Subcutaneous abdominal adipose tissue (tissue), 5 donors: ENCODE data around the gene ZNF439.
A peak's percentile ranks its signal among the peaks of the same experiment; 100 is the strongest.
"Not testable (repeated sequence)": the region's sequence is repeated elsewhere in the genome, so short reads cannot be mapped to it uniquely, and the experiment has no call there.

Experiments
- H3K27ac ChIP-seq: one replicate; pipeline ENCODE4 v1.7.0; 2013; ENCODE audit warnings: low read depth, mild to moderate bottlenecking, inconsistent platforms, low read length, moderate library complexity
- H3K27me3 ChIP-seq, 5 donors: one replicate each; pipeline ENCODE4 v1.7.0; 2013; ENCODE audit warnings: low read length in 5 of 5, inconsistent platforms in 1 of 5; ENCODE audit not compliant: control insufficient read depth in 5 of 5, insufficient read depth in 4 of 5
- H3K36me3 ChIP-seq, 5 donors: one replicate each; pipeline ENCODE4 v1.7.0; 2013; ENCODE audit warnings: low read length in 5 of 5; ENCODE audit not compliant: control insufficient read depth in 5 of 5, insufficient read depth in 5 of 5
- H3K4me1 ChIP-seq, 5 donors: one replicate each; pipeline ENCODE4 v1.7.0; 2013; ENCODE audit warnings: low read length in 5 of 5, mild to moderate bottlenecking in 3 of 5, moderate library complexity in 1 of 5; ENCODE audit not compliant: control insufficient read depth in 5 of 5, insufficient read depth in 5 of 5
- H3K4me3 ChIP-seq, 5 donors: one replicate each; pipeline ENCODE4 v1.7.0; 2013; ENCODE audit warnings: low read length in 5 of 5, low read depth in 1 of 5
- H3K9ac ChIP-seq, 5 donors: one replicate each; pipeline ENCODE4 v1.7.0; 2013; ENCODE audit warnings: low read length in 5 of 5, mild to moderate bottlenecking in 4 of 5, moderate library complexity in 3 of 5
- H3K9me3 ChIP-seq, 5 donors: one replicate each; pipeline ENCODE4 v1.7.0; 2013; ENCODE audit warnings: low read length in 5 of 5; ENCODE audit not compliant: control insufficient read depth in 5 of 5
- donor health status: healthy.
- donor health status: healthy.
- donor health status: healthy.
- donor health status: healthy.
- donor health status: healthy.

The ZNF439 gene

GRCh38 chr19:11887611-11888531 lies 39.3 kb downstream of the ZNF439 start, which contains the start of gene ZNF69:
TSS of gene ZNF69 (plus strand) at chr19:11887782. CDS start at chr19:11887924, 142 bp downstream.
- H3K9ac ChIP-seq: peak within 1 kb of the TSS; percentile 63 to 92 (median 75)
- H3K36me3 ChIP-seq: no peaks in the 10 kb centered on the region
- peak within 1 kb of the TSS; percentile 70 for H3K27ac ChIP-seq
- H3K9me3 ChIP-seq: no peaks in the 10 kb centered on the region
- H3K4me1 ChIP-seq: peaks cover 4 to 21% (median 15%) of the 10 kb centered on the region in 5 donors
- peak within 1 kb of the TSS; percentile 81 to 96 (median 87) for H3K4me3 ChIP-seq
- no peaks in the 10 kb centered on the region for H3K27me3 ChIP-seq

GRCh38 chr19:11889901-11890300 lies 41.4 kb downstream of the ZNF439 start:
- not testable (repeated sequence) for H3K4me3 ChIP-seq, H3K9ac ChIP-seq, H3K27ac ChIP-seq, H3K27me3 ChIP-seq, H3K9me3 ChIP-seq, H3K36me3 ChIP-seq
- peaks cover 4 to 21% (median 15%) of the 10 kb centered on the region in 5 donors for H3K4me1 ChIP-seq

- H3K27me3 ChIP-seq: no peaks in the 10 kb centered on the region
- peaks cover 4 to 21% (median 15%) of the 10 kb centered on the region in 5 donors for H3K4me1 ChIP-seq
- no peak overlapping the region for H3K9ac ChIP-seq
- no peaks in the 10 kb centered on the region for H3K9me3 ChIP-seq
- H3K4me3 ChIP-seq: no peak overlapping the region
- H3K36me3 ChIP-seq: peaks cover 0 to 6% (median 0%) of the 10 kb centered on the region in 5 donors
- no peak overlapping the region for H3K27ac ChIP-seq
Observed at GRCh38 chr19:11890634-11891033, 42.1 kb downstream of the ZNF439 start.

- Histone ChIP-seq H3K27ac (no peak overlapping the region), H3K9me3 (peaks cover 0 to 6% (median 3%) of the 10 kb centered on the region in 5 donors), H3K36me3 (peaks cover 0 to 6% (median 0%) of the 10 kb centered on the region in 5 donors), H3K9ac (no peak overlapping the region), H3K27me3 (no peaks in the 10 kb centered on the region), H3K4me3 (no peak overlapping the region), H3K4me1 (no peaks in the 10 kb centered on the region)
Observed at GRCh38 chr19:11894851-11895250, 46.3 kb downstream of the ZNF439 start.

GRCh38 chr19:11902228-11902627 lies 53.7 kb downstream of the ZNF439 start:
- no peaks in the 10 kb centered on the region for H3K27me3 ChIP-seq
- H3K9me3 ChIP-seq: peaks cover 19 to 70% (median 42%) of the 10 kb centered on the region in 5 donors
- no peak overlapping the region for H3K9ac ChIP-seq
- peak overlapping the region in 3 of 5 donors; percentile 33 to 37 (median 35) for H3K4me3 ChIP-seq
- H3K36me3 ChIP-seq: peaks cover 20 to 25% (median 21%) of the 10 kb centered on the region in 5 donors
- no peak overlapping the region for H3K27ac ChIP-seq
- H3K4me1 ChIP-seq: no peaks in the 10 kb centered on the region

- Histone ChIP-seq H3K27ac (no peak overlapping the region), H3K9me3 (peaks cover 17 to 64% (median 33%) of the 10 kb centered on the region in 5 donors)
Observed at GRCh38 chr19:11905928-11906327, 57.4 kb downstream of the ZNF439 start.

GRCh38 chr19:11911937-11912336 lies 63.4 kb downstream of the ZNF439 start:
- H3K9me3 ChIP-seq: peaks cover 7 to 50% (median 42%) of the 10 kb centered on the region in 5 donors

More at GRCh38 chr19:11905928-11906327, 57.4 kb downstream of the ZNF439 start:
- Histone ChIP-seq H3K9ac (no peak overlapping the region), H3K4me3 (peak overlapping the region; percentile 38 to 66 (median 60)), H3K27me3 (no peaks in the 10 kb centered on the region), H3K4me1 (no peaks in the 10 kb centered on the region), H3K36me3 (peaks cover 20 to 25% (median 21%) of the 10 kb centered on the region in 5 donors)

GRCh38 chr19:11914417-11915051 lies 66.0 kb downstream of the ZNF439 start:
- peaks cover 7 to 49% (median 42%) of the 10 kb centered on the region in 5 donors for H3K9me3 ChIP-seq
- H3K4me1 ChIP-seq: not testable (repeated sequence)

More at GRCh38 chr19:11911937-11912336, 63.4 kb downstream of the ZNF439 start:
- H3K4me3 ChIP-seq: peak overlapping the region in 3 of 5 donors; percentile 29 to 44 (median 34)
- not testable (repeated sequence) for H3K27me3 ChIP-seq, H3K27ac ChIP-seq, H3K9ac ChIP-seq, H3K4me1 ChIP-seq, H3K36me3 ChIP-seq

More at GRCh38 chr19:11914417-11915051, 66.0 kb downstream of the ZNF439 start:
- H3K9ac ChIP-seq, H3K27me3 ChIP-seq, H3K27ac ChIP-seq, H3K36me3 ChIP-seq, H3K4me3 ChIP-seq: not testable (repeated sequence)
